CD4-positive, alpha-beta memory T cell (primary cell): Measurements from ENCODE around the gene SLC25A25. TPM values are rescaled to one million over a fixed set of nuclear protein-coding genes. Genes with fewer than 3 reads are reported as not detected.
A peak's percentile ranks its signal among the peaks of the same experiment; 100 is the strongest.

Experiments
- CTCF ChIA-PET: fragments of 350-600 bp; sonication (Branson Sonifier 250); formaldehyde crosslinking; loops from one replicate; lab custom pipeline; 2021; ENCODE audit warnings: inconsistent platforms; ENCODE audit not compliant: partially characterized antibody; lab: Charles Lee
- POLR2A ChIA-PET: fragments of 350-600 bp; sonication (Branson Sonifier 250); formaldehyde crosslinking; loops from one replicate; lab custom pipeline; 2021; ENCODE audit not compliant: partially characterized antibody; lab: Charles Lee
- DNase-seq, 5 donors: peaks; one replicate each; pipeline versions ENCODE4 v3.0.0 to v3.0.0-alpha.2; 2020 to 2022; ENCODE audit warnings: mixed read lengths in 1 of 5
- H3K27ac ChIP-seq: one replicate; pipeline ENCODE4 v1.7.0; 2013; ENCODE audit warnings: low read depth, low read length
- H3K27me3 ChIP-seq: 2 replicates; pipeline ENCODE4 v1.7.0; 2013; ENCODE audit warnings: mild to moderate bottlenecking, low read length, moderate library complexity; ENCODE audit not compliant: insufficient read depth
- H3K36me3 ChIP-seq: 2 replicates; pipeline ENCODE4 v1.7.0; 2013; ENCODE audit warnings: mild to moderate bottlenecking, low read length, moderate library complexity; ENCODE audit not compliant: insufficient read depth
- H3K4me1 ChIP-seq: 2 replicates; pipeline ENCODE4 v1.7.0; 2013; ENCODE audit warnings: mild to moderate bottlenecking, low read length, moderate library complexity; ENCODE audit not compliant: insufficient read depth
- H3K4me3 ChIP-seq, 2 donors: one replicate each; pipeline ENCODE4 v1.7.0; 2013; ENCODE audit warnings: low read length in 2 of 2, mild to moderate bottlenecking in 1 of 2
- H3K9me3 ChIP-seq, 2 donors: one replicate each; pipeline ENCODE4 v1.7.0; 2013; ENCODE audit warnings: low read length in 2 of 2, control low read depth in 1 of 2; ENCODE audit not compliant: control insufficient read depth in 1 of 2
- H3K27ac Mint-ChIP-seq, 7 donors: one replicate each; pipeline ENCODE4 v1.8.0; 2020 to 2021; ENCODE audit warnings: mixed read lengths in 7 of 7, mild to moderate bottlenecking in 6 of 7, inconsistent platforms in 3 of 7, moderate library complexity in 3 of 7
- H3K27me3 Mint-ChIP-seq, 2 donors: one replicate each; pipeline ENCODE4 v1.8.0; 2020 to 2021; ENCODE audit warnings: mixed read lengths in 2 of 2
- H3K36me3 Mint-ChIP-seq, 2 donors: one replicate each; pipeline ENCODE4 v1.8.0; 2020 to 2021; ENCODE audit warnings: mixed read lengths in 2 of 2, inconsistent platforms in 1 of 2, mild to moderate bottlenecking in 1 of 2
- H3K4me1 Mint-ChIP-seq, 4 donors: one replicate each; pipeline ENCODE4 v1.8.0; 2020 to 2021; ENCODE audit warnings: mixed read lengths in 4 of 4, mild to moderate bottlenecking in 1 of 4
- H3K4me3 Mint-ChIP-seq, 8 donors: one replicate each; pipeline ENCODE4 v1.8.0; 2020 to 2021; ENCODE audit warnings: mixed read lengths in 8 of 8, mild to moderate bottlenecking in 7 of 8, moderate library complexity in 6 of 8, inconsistent platforms in 3 of 8
- H3K9me3 Mint-ChIP-seq, 8 donors: one replicate each; pipeline ENCODE4 v1.8.0; 2020 to 2021; ENCODE audit warnings: mixed read lengths in 8 of 8, mild to moderate bottlenecking in 5 of 8, inconsistent platforms in 3 of 8, moderate library complexity in 1 of 8
- intact Hi-C: fragments of 100-400 bp; cut with micrococcal nuclease; formaldehyde crosslinking; loops from one replicate; pipeline ENCODE4 v1.15.1; 2023
- polyA plus RNA-seq, 2 donors: library from polyadenylated mRNA; unstranded; fragments of 300-500 nt; fragmentation: Illumina TruSeq; gene quantifications; one replicate each; pipeline ENCODE4 v1.2.3, GENCODE V29; 2021
- total RNA-seq, 2 experiments: library from RNA; stranded (reverse); gene quantifications; one replicate each; pipeline ENCODE4 v1.2.3, GENCODE V29; 2021

The SLC25A25 gene
- total and polyA plus RNA-seq, 4 experiments from 2014 or later, result 13.4 to 26.9 (median 19.8) TPM

DNA sequence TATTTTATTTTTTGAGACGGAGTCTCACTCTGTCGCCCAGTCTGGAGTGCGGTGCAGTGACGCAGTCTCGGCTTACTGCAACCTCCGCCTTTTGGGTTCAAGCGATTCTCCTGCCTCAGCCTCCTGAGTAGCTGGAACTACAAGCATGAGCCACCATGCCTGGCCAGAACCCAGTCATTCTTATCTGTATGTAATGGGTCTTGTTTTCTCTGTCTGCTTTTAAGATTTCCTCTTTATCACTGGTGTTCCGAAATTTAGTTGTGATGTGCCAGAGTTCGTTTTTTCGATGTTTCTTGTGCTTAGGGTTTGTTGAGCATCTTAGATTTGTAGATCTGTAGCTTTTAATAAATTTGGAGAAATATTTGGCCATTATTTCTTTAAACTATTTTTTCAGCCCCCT lies 19.2 kb downstream of the SLC25A25 start:
- POLR2A ChIA-PET, result interaction anchor here (0.8 to 1.5 kb wide), 5 partner anchors 9 to 145 kb away, joined by 3 to 6 read pairs (median 4); no protein-coding TSS in a partner anchor
- peaks cover 36 to 62% (median 50%) of the 10 kb centered on the region in 4 donors for H3K4me1 Mint-ChIP-seq
- no peak overlapping the region for H3K4me3 ChIP-seq
- H3K4me3 Mint-ChIP-seq, result peak overlapping the region in 1 of 8 donors; percentile 36
- no peaks in the 10 kb centered on the region for H3K36me3 ChIP-seq
- H3K36me3 Mint-ChIP-seq, result peaks cover 17 to 28% of the 10 kb centered on the region in 2 donors
- no peaks in the 10 kb centered on the region for H3K27me3 Mint-ChIP-seq
- H3K27ac ChIP-seq, result no peak overlapping the region
- H3K9me3 ChIP-seq, result no peaks in the 10 kb centered on the region
- CTCF ChIA-PET, result interaction anchor here (0.8 to 2.5 kb wide), 6 partner anchors 29 to 145 kb away, joined by 3 to 8 read pairs (median 4); no protein-coding TSS in a partner anchor
- no peaks in the 10 kb centered on the region for H3K27me3 ChIP-seq
- H3K27ac Mint-ChIP-seq, result peak overlapping the region in 3 of 7 donors; percentile 1 to 43 (median 9)
- intact Hi-C loops, result no loop called here
- H3K9me3 Mint-ChIP-seq, result no peaks in the 10 kb centered on the region
- H3K4me1 ChIP-seq, result peaks cover 61% of the 10 kb centered on the region
- DNase-seq, result no peak

DNA sequence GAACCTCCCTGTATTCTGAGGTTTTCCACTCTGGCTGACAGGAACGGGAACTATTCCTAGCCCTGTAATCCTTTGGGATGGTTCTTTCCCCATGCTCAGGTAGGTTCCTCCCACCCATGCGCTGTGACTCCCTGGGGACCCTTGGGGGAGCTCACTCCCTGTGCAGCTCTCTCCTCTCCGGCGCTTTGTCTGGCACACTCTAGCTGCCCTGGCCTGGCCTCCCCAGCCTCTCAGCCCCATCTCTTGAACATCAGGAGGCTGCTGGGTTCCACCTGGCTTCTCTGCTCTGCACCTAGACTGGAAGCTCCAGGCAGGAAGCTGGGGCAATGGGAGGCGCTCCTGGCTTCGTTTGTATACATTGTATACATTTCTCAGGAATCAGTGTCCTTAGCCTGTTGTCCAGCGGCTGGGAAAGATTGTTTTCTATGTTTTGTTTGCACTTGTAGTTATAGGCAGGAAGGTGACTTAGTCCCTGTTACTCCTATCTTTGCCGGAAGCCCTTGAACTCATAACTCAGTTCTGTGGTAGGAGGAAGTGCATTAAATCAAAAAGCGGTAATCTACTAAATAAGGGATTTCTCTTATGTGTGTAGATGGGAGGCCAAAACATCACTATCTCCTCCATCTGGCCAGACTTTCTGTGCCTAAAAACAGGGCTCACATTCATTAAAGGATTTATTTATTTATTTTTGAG lies 20.4 kb downstream of the SLC25A25 start:
- H3K27ac ChIP-seq, result peak overlapping the region; percentile 19
- DNase-seq, result no peak

DNA sequence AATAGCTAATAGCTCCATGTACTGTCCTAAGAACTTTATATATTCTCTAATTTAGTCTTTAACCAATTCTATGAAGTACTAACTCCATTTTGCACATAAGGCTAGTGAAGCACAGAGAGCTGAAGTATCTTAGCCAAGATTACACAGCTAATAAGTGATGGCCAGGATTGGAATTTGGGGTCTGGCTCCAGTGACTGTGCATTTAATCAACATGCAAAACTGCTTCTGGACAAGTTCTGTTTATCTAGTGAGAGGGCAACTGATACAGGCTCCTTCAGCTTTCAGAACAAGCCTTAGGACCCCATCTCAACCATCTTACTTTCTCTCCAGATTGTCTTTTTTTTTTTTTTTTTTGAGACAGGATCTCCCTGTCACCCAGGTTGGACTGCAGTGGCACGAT lies 21.3 kb downstream of the SLC25A25 start:
- CTCF ChIA-PET, result interaction anchor here (0.7 to 1.2 kb wide), 4 partner anchors 11 to 134 kb away, joined by 3 read pairs; no protein-coding TSS in a partner anchor
- intact Hi-C loops, result no loop called here
- Histone ChIP-seq H3K9me3 (no peaks in the 10 kb centered on the region), H3K27me3 (no peaks in the 10 kb centered on the region), H3K4me1 (peaks cover 75% of the 10 kb centered on the region), H3K36me3 (no peaks in the 10 kb centered on the region), H3K4me3 (no peak overlapping the region), H3K27ac (peak overlapping the region; percentile 19)
- Mint-ChIP-seq H3K9me3 (no peaks in the 10 kb centered on the region), H3K4me3 (no peak overlapping the region), H3K27me3 (no peaks in the 10 kb centered on the region), H3K4me1 (peaks cover 45 to 72% (median 62%) of the 10 kb centered on the region in 4 donors), H3K36me3 (peaks cover 13 to 26% of the 10 kb centered on the region in 2 donors), H3K27ac (no peak overlapping the region)
- DNase-seq, result no peak
- POLR2A ChIA-PET, result interaction anchor here (1.3 kb wide), 1 partner anchor 17 kb away, joined by 6 read pairs; no protein-coding TSS in a partner anchor

More for the DNA sequence above, 20.4 kb downstream of the SLC25A25 start:
- CTCF ChIA-PET, result interaction anchor here (0.8 to 2.5 kb wide), 4 partner anchors 26 to 133 kb away, joined by 3 to 6 read pairs (median 4); no protein-coding TSS in a partner anchor
- H3K36me3 ChIP-seq, result no peaks in the 10 kb centered on the region
- H3K4me3 ChIP-seq, result no peak overlapping the region
- POLR2A ChIA-PET, result interaction anchor here (1.5 kb wide), 1 partner anchor 10 kb away, joined by 5 read pairs; no protein-coding TSS in a partner anchor
- peaks cover 71% of the 10 kb centered on the region for H3K4me1 ChIP-seq
- Mint-ChIP-seq H3K4me3 (peak overlapping the region in 7 of 8 donors; percentile 11 to 81 (median 54)), H3K9me3 (no peaks in the 10 kb centered on the region), H3K27me3 (no peaks in the 10 kb centered on the region), H3K36me3 (peaks cover 17 to 27% of the 10 kb centered on the region in 2 donors), H3K4me1 (peaks cover 45 to 72% (median 61%) of the 10 kb centered on the region in 4 donors), H3K27ac (peak overlapping the region; percentile 18 to 90 (median 77))
- intact Hi-C loops, result no loop called here
- H3K9me3 ChIP-seq, result no peaks in the 10 kb centered on the region
- no peaks in the 10 kb centered on the region for H3K27me3 ChIP-seq

DNA sequence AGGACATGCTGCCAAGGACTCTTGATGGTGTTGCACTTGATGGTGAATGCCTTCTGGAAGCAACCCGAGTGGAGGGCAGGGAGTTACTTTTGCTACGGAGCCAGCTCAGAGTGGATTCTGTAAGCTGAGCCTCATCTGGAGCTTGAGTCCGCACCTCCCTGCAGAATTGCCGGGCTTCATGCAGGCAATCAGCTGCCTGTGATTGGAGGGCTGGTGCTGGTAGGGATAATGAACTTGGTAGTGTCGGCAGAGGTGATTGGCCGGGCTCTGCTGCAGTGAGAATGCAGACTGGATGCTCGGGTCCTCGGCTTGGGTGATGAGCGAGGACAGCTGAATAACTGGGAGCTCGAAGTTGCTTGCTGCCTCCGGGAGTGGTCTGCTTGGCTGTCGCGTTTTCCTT lies 23.1 kb downstream of the SLC25A25 start:
- Histone ChIP-seq H3K4me3 (no peak overlapping the region), H3K27ac (no peak overlapping the region), H3K4me1 (peaks cover 76% of the 10 kb centered on the region), H3K36me3 (peaks cover 3% of the 10 kb centered on the region), H3K27me3 (no peaks in the 10 kb centered on the region), H3K9me3 (no peaks in the 10 kb centered on the region)
- Mint-ChIP-seq H3K4me3 (peak overlapping the region in 1 of 8 donors; percentile 34), H3K27me3 (no peaks in the 10 kb centered on the region), H3K27ac (peak overlapping the region in 4 of 7 donors; percentile 36 to 51 (median 45)), H3K4me1 (peaks cover 42 to 75% (median 59%) of the 10 kb centered on the region in 4 donors), H3K9me3 (no peaks in the 10 kb centered on the region), H3K36me3 (peaks cover 9 to 20% of the 10 kb centered on the region in 2 donors)
- DNase-seq, result no peak
- ChIA-PET CTCF (interaction anchor here (0.6 to 2.8 kb wide), 9 partner anchors 8 to 149 kb away, joined by 3 to 17 read pairs (median 4); no protein-coding TSS in a partner anchor), POLR2A (interaction anchor here (1.1 kb wide), 1 partner anchor 23 kb away, joined by 5 read pairs; the partner anchor contains the start of genes NAIF1 and SLC25A25)
- intact Hi-C loops, result no loop called here

DNA sequence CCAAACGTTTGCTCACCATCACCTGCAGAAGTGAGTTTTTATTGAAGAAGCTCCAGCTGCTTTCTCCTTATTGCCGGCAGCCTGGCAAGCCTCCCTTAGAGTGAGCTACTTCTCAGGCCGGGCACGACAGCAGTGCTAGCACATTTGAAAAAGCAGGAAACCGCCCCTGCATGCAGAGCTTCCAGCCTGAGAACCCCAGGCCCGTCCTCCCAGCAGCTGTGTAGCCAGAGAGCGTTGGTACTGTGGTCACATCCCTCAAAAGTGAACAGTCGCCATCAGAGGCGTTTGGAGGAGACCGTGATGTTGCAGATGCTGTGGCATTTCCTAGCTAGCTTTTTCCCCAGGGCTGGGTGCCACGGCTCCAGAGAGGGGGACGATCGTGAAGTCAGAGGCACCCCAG lies 23.5 kb downstream of the SLC25A25 start:
- intact Hi-C loops, result no loop called here
- ChIA-PET POLR2A (interaction anchor here (1.1 to 3.8 kb wide), 4 partner anchors 13 to 25 kb away, joined by 5 to 18 read pairs (median 10); partner anchors contain the start of genes NAIF1 and SLC25A25), CTCF (interaction anchor here (0.6 to 2.8 kb wide), 9 partner anchors 8 to 149 kb away, joined by 3 to 17 read pairs (median 4); no protein-coding TSS in a partner anchor)
- no peaks in the 10 kb centered on the region for H3K27me3 Mint-ChIP-seq
- peak overlapping the region in 5 of 7 donors; percentile 59 to 93 (median 72) for H3K27ac Mint-ChIP-seq
- H3K36me3 Mint-ChIP-seq, result peaks cover 9 to 20% of the 10 kb centered on the region in 2 donors
- no peaks in the 10 kb centered on the region for H3K9me3 Mint-ChIP-seq
- Histone ChIP-seq H3K4me1 (peaks cover 80% of the 10 kb centered on the region), H3K9me3 (no peaks in the 10 kb centered on the region), H3K4me3 (no peak overlapping the region), H3K27ac (no peak overlapping the region), H3K27me3 (no peaks in the 10 kb centered on the region), H3K36me3 (peaks cover 3% of the 10 kb centered on the region)
- DNase-seq, result no peak
- H3K4me3 Mint-ChIP-seq, result peak overlapping the region in 5 of 8 donors; percentile 21 to 64 (median 41)
- H3K4me1 Mint-ChIP-seq, result peaks cover 44 to 78% (median 60%) of the 10 kb centered on the region in 4 donors

DNA sequence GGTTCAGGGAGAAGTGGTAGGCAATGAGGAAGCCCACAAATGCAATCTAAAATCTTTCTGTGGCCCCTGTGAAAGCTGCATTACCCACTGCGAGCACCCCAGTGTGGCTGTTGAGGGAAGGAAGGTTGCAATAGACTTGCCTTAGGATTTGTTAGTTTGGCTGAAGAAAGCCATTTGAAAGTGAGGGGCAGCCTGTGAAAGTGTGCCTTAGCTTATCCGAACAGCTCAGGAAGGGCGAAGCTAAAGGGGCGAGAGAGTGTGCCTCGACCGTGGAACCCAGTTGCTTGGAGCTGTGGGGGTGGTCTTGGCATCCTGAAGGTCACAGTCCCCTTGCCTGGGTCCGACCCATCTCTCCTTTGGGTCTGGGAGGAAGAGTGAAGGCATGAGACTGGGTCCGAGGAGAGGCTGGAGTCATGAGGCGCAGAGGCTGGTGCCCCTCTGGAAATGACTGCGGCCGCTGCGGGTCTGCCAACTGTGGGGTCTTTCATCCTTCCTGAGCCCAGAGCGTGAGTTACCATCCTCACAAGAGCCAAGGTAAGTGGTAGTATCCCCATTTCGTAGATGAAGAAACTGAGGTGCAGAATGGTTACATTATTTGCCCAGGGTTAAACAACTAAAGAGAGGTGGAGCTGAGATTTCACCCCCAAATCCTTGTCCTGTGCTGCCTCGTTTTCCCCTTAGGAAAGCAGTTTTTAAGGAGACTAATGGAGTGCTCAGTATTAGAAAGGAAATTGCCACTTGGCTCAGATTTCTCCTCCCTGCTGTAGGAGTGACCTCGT lies 24.4 kb downstream of the SLC25A25 start:
- H3K9me3 Mint-ChIP-seq, result no peaks in the 10 kb centered on the region
- Histone ChIP-seq H3K27ac (peak overlapping the region; percentile 57), H3K36me3 (peaks cover 3% of the 10 kb centered on the region), H3K9me3 (no peaks in the 10 kb centered on the region), H3K4me3 (no peak overlapping the region), H3K27me3 (no peaks in the 10 kb centered on the region), H3K4me1 (peaks cover 85% of the 10 kb centered on the region)
- H3K27ac Mint-ChIP-seq, result peak overlapping the region; percentile 56 to 98 (median 93)
- DNase-seq, result no peak
- intact Hi-C loops, result no loop called here
- POLR2A ChIA-PET, result interaction anchor here (0.7 to 3.8 kb wide), 8 partner anchors 12 to 138 kb away, joined by 3 to 18 read pairs (median 4); partner anchors contain the start of genes NAIF1 and SLC25A25
- peak overlapping the region in 3 of 8 donors; percentile 39 to 58 (median 41) for H3K4me3 Mint-ChIP-seq
- CTCF ChIA-PET, result interaction anchor here (0.6 to 2.8 kb wide), 10 partner anchors 10 to 150 kb away, joined by 3 to 17 read pairs (median 4); no protein-coding TSS in a partner anchor
- no peaks in the 10 kb centered on the region for H3K27me3 Mint-ChIP-seq
- H3K36me3 Mint-ChIP-seq, result peaks cover 8 to 24% of the 10 kb centered on the region in 2 donors
- peaks cover 46 to 83% (median 65%) of the 10 kb centered on the region in 4 donors for H3K4me1 Mint-ChIP-seq
